Dedifferentiated amniotic fluid mesenchymal stem cell (primary cell): Measurements from ENCODE around the gene NAV2.
"Not testable (repeated sequence)": the region's sequence is repeated elsewhere in the genome, so short reads cannot be mapped to it uniquely, and the experiment has no call there.

Experiments
- DNase-seq: peaks from one replicate; pipeline ENCODE4 v3.0.0-alpha.2; 2016; ENCODE audit errors: extremely low spot score

Gene NAV2

DNA sequence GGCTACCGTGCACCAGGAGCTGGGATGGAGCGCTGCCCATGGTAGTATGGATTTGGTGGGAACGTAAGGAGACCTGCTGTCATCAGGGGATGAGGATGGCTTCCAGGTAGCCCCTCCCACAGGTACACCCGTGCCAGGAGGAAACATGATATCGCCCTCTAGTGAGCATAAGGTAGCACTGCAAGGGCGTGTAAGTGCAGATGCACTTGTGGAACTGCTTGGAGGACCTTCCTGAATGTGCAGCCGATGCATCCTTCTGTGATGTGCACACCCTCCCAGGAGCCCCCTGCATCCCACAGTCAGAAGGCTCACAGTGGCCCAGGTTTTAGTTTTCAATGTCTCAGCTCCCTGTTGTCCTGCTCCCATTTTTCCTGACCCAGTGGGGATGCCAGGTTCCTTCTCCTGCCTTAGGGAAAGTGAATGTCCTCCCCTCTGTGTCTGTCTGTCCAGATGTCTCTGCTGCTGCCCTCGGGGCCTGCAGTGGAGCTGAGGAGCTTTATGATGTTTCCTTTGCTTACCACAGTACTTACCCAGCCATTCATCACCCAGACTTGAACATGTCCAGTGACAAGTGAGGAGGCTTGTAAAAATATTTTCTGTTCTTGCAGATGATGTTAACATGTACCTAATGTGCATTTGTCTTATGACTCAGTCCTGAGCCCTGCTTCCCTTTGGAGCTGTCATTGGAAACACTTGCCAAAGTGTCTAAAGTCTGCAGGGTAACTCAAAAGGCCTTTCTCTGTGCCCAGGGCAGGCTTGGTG is 398.5 kb downstream of the NAV2 start:
- no peak for DNase-seq

- DNase-seq: no peak
These were observed 399.2 kb downstream of the NAV2 start for GRCh38 chr11:20111871-20112270.

- DNase-seq: peak; percentile 84
These were observed 399.9 kb downstream of the NAV2 start for GRCh38 chr11:20112291-20113148.

DNA sequence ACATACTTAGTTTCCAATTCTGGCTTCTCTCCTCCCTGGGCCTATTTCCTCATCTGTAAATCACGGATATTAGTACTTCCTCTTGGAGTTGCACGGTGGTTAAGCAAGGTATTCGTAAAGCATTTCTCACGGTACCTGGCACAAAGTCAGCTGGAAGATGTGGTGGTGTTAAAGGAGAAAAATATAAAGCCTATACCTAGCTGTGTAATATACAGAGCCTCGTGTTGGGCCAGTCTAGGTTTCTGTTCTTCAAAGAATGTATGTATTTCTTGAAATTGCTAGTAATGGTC is 400.5 kb downstream of the NAV2 start:
- no peak for DNase-seq

DNA sequence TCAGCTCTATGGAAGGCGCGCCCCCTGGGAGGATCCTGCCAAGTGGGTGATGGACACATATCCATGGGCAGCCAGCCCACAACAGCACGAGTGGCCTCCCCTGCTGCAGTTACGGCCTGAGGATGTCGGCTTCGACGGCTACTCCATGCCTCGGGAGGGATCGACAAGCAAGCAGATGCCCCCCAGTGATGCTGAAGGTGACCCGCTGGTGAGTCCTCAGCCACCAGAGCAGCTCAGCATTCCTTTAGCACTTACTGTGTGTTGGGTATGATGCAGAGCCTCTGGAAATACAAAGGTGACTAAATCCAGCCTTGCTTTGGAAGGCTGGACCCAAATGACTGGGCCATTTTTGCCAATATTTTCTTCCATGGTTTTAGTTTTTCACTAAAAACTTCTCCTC is 402.0 kb downstream of the NAV2 start:
- no peak for DNase-seq

DNA sequence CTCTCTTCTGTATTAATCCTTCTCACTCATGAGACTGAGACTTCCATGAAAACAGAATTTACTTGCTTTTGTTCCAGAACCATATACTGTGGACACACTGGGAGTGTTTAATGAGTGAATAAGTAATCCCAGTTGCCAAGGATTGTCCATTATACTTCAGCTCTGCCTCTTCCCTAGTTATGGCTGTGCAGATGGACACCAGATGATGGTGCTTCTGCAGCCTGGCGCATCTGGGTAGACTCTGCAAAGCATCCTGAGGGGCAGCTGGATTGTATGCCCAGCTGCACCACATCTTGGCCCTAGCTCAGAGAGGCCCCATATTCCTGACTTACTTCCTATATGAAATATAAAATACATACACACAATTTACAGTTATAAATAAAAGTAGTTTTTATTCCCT is 404.2 kb downstream of the NAV2 start:
- DNase-seq: no peak

DNA sequence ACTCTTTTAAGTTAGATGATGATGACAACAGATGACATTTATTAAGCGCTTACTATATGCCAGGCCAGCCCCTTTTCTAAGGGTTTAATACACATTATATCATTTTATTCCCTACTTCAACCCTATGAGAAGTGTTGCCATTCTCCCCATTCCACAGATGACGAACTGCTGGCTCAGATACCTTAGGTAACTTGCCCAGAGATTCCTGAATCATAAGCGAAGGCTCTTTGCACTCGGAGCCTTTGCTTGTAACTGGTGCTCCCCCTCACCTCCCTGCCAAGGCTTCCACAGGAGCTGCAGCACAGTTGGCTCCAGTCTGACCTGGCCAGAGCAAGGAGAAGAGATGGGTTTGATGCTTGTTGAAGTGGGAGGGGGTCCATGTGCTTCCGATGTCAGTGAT is 404.7 kb downstream of the NAV2 start:
- no peak for DNase-seq

DNA sequence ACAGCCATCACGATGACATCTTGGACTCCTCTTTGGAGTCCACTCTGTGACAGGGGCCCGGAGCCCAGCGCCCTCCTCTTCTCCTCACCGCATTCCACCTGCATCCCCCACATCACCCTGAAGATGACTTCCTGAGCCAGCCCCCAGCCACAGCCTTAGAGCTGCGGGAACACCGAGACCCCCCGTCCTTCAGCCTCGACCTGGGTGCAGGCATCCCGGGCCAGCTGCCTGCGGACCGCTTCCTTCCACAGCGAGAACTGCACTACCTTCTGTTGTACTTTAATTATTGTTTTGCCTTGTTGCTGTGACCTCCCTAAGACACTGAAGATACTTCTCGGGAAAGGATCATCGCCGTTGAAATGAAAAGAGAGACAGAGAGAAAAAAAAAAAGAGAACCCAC is 405.6 kb downstream of the NAV2 start:
- DNase-seq: no peak

DNA sequence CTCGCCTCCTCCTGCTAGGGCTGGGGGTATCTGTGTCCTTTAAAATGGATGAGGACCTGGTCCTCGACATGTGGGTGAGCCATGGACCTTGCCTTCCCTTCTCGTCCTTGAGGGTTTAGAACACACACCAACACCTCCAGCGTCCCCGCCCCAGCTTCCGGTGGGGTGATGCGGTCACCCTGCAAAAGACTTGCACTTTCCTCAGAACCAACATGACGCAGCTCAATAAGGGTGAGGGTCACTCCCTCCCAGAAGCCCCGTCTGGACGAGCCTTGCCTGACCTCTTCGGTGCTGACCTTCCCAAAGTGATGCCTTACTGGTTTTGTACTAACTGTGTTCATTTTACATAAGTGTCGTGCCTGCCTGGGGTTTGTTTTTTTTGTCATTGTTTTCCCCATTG is 406.7 kb downstream of the NAV2 start:
- no peak for DNase-seq

DNA sequence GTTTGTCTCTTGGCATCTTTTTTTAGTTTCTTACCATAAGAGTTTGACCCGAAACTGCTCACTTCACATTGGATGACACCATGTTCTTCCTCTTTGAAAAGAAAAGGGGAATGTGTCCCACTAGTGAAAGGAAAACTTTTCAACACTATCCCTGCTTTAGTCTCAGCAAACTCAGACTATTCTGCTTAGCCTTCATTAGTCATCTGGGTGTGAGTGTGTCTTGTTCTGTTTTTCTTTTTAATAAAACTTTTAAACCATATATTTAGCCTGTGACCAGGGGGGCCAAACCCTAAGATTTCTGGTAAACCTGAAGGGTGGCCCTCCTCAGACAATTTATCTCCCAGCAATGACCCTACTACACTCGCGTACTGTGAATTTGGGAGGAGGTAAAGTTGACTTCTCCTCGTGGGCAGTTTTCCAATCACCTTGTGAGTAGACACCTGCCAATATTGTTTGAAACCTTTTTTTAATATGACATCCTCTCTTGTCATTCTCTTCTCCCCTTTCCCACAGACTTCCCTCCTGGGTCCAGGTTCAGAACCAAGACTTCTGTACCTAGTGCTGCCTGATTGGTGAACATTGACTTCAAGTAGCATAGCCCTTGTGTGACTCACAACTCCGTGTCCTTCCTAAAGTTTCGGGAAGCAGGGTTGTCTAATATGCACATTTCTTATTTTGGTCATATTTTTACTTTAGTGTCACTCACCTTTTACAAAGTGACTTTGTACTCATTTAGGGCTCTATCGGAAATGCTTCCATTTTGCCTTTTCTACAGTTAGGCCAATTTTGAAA is 407.7 kb downstream of the NAV2 start:
- DNase-seq: no peak

DNA sequence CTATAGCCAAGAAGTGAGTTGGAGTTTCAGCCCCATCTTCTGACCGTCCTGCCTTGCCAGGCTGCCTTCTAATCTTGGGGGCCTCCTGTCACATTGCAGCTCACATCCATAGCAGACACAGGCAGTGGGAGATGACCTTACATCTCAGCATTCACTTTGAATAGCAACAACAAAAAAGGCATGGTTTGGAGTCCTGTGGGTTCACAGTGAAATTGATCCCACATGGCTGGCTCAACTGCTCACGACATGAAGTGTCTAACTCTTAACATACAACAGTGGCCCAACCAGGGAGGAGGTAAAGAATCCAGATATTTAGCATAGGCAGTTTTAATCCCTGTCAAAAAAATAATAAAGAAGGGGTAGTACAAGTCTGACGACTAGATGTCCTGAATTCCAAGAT is 409.5 kb downstream of the NAV2 start:
- DNase-seq: no peak

DNA sequence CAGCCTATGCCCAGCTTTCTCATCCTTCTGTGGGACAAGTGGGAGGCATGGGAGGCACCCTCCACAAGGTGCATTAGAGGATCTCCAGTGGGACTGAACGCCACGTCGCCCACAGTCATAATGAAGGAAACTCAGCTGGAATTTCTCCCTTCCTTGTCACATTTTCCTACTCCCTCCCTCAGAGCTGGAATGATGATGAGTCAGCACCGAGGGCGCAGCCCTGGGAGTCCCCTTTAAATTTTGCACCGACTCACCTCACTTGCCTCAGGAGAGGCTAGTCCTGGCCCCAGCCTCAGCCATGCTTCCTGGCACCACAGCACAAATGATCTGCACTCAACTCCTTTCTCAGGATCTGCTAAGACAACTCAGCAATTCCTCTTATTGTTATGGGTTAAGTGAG is 413.3 kb downstream of the NAV2 start:
- DNase-seq: peak; percentile 51

- DNase-seq: no peak
These were observed 414.1 kb downstream of the NAV2 start for GRCh38 chr11:20126724-20127123.

GRCh38 chr11:20127671-20128527 is 415.3 kb downstream of the NAV2 start:
- DNase-seq: peak; percentile 71

- DNase-seq: not testable (repeated sequence)
These were observed 415.8 kb downstream of the NAV2 start for GRCh38 chr11:20128528-20128825.

- no peak for DNase-seq
These were observed 417.0 kb downstream of the NAV2 start for GRCh38 chr11:20129665-20130064.

DNA sequence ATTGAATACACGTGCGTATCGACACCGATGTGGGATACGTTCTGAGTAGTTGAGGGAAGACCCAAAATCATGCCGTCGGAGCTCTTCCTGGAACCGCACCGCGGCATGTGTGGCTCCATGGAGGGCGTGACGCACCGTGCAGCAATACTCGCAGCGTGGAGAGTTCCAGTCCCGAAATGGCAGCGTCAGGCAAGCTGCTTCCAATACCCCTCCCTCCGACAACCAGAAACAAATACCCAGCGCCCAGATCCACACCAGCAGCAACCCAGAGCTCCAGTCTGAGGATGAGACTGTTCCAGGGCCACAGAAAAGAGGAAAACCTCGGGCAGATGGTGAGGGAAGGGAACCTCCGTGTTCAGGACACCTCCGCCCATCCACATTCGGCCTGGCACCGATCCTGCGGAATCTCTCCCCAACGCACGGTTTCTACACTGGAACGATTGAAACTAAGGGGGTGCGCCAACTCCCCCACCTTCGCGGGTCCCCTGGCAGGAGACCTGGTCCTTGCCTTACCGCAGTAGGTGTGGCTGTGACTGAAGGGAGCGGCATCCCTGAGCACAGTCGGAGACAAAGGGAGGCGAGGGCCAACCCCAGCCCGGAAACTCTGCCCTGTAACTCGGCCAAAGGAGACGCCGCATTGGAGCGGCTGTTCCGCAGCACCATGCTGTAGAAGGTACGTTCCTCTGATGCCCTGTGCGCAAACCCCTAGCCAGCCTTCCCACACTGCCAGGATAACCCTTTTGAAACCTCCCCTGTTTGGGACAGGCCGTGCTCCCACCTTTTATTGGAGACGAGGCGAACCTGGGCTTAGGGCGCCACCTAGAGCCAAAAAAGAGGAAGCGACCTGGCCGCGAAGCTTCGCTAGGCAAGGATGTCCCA is 419.4 kb downstream of the NAV2 start:
- peak; percentile 50 for DNase-seq

GRCh38 chr11:20132667-20133039 is 420.0 kb downstream of the NAV2 start:
- DNase-seq: no peak

GRCh38 chr11:20134991-20135736 is 422.5 kb downstream of the NAV2 start:
- DNase-seq: no peak

GRCh38 chr11:20137637-20138036 is 425.0 kb downstream of the NAV2 start:
- DNase-seq: no peak
